Measurements from ENCODE around the gene INPP5B.
"Not testable (repeated sequence)": the region's sequence is repeated elsewhere in the genome, so short reads cannot be mapped to it uniquely, and the experiment has no call there.

The INPP5B gene

GRCh38 chr1:37947364-37947763, 511 bp upstream of the INPP5B start:
- no peak for DNase-seq

- DNase-seq: no peak
Measured at GRCh38 chr1:37945743-37946702, 830 bp downstream of the INPP5B start.

- no peak for DNase-seq
Measured at GRCh38 chr1:37945251-37945650, 1.6 kb downstream of the INPP5B start.

- DNase-seq: no peak
Measured at GRCh38 chr1:37944816-37945215, 2.0 kb downstream of the INPP5B start.

- DNase-seq: no peak
Measured at GRCh38 chr1:37944086-37944763, 2.6 kb downstream of the INPP5B start.

GRCh38 chr1:37940299-37940947, 6.4 kb downstream of the INPP5B start:
- no peak for DNase-seq

- not testable (repeated sequence) for DNase-seq
Measured at GRCh38 chr1:37936760-37937159, 10.1 kb downstream of the INPP5B start.

- no peak for DNase-seq
Measured at GRCh38 chr1:37932759-37933158, 14.1 kb downstream of the INPP5B start.

- DNase-seq: peak; percentile 94 to 97
Measured at GRCh38 chr1:37931361-37932158, 15.3 kb downstream of the INPP5B start.

- no peak for DNase-seq
Measured at GRCh38 chr1:37931102-37931360, 15.8 kb downstream of the INPP5B start.

GRCh38 chr1:37930246-37931101, 16.4 kb downstream of the INPP5B start:
- peak in 1 of 2 donors; percentile 23 for DNase-seq

GRCh38 chr1:37926038-37926924, 20.6 kb downstream of the INPP5B start:
- DNase-seq: peak in 1 of 2 donors; percentile 27

- DNase-seq: no peak
Measured at GRCh38 chr1:37925316-37925715, 21.5 kb downstream of the INPP5B start.

- DNase-seq: no peak
Measured at GRCh38 chr1:37923551-37923889, 23.3 kb downstream of the INPP5B start.

GRCh38 chr1:37922767-37923550, 23.9 kb downstream of the INPP5B start:
- peak; percentile 18 to 48 for DNase-seq

- DNase-seq: peak in 1 of 2 donors; percentile 18
Measured at GRCh38 chr1:37919277-37919676, 27.6 kb downstream of the INPP5B start.

GRCh38 chr1:37915476-37916093, 31.3 kb downstream of the INPP5B start:
- DNase-seq: no peak

GRCh38 chr1:37914719-37915475, 32.0 kb downstream of the INPP5B start:
- no peak for DNase-seq

- DNase-seq: not testable (repeated sequence)
Measured at GRCh38 chr1:37911478-37911877, 35.4 kb downstream of the INPP5B start.

Data from CD4-positive, alpha-beta T cell treated with Interferon alpha-2 for 1 hour (primary cell).